Activated CD8-positive, alpha-beta memory T cell treated with anti-CD3 and anti-CD28 coated beads for 1 hour (primary cell): ENCODE results near the gene MYO9B.

Source experiments
- DNase-seq, 2 donors: peaks; one replicate each; pipeline ENCODE4 v3.0.0-alpha.2; 2020; ENCODE audit warnings: low read depth in 1 of 2; ENCODE audit errors: extremely low read depth in 1 of 2

The MYO9B gene

GRCh38 chr19:17235971-17236777 is 160.6 kb downstream of the MYO9B start:
- no peak for DNase-seq

GRCh38 chr19:17236811-17237543 is 161.4 kb downstream of the MYO9B start:
- DNase-seq = no peak

- DNase-seq = no peak
These were observed 162.4 kb downstream of the MYO9B start for GRCh38 chr19:17237747-17238706.

- DNase-seq = no peak
These were observed 164.6 kb downstream of the MYO9B start for GRCh38 chr19:17240062-17240752.

GRCh38 chr19:17240826-17241399 is 165.3 kb downstream of the MYO9B start:
- no peak for DNase-seq

- DNase-seq = no peak
These were observed 167.0 kb downstream of the MYO9B start for GRCh38 chr19:17242431-17243208.

GRCh38 chr19:17243211-17243829 is 167.7 kb downstream of the MYO9B start:
- no peak for DNase-seq

- DNase-seq = no peak
These were observed 168.4 kb downstream of the MYO9B start for GRCh38 chr19:17243830-17244617.

GRCh38 chr19:17244618-17245534 is 169.3 kb downstream of the MYO9B start:
- no peak for DNase-seq

GRCh38 chr19:17245535-17245984 is 170.0 kb downstream of the MYO9B start, which contains the start of gene NR2F6:
NR2F6 (minus strand) TSS chr19:17245919; CDS start chr19:17245220, 699 bp downstream.
- no peak for DNase-seq

- no peak for DNase-seq
These were observed 171.3 kb downstream of the MYO9B start for GRCh38 chr19:17246681-17247425.

GRCh38 chr19:17248011-17248776 is 172.6 kb downstream of the MYO9B start:
- no peak for DNase-seq

GRCh38 chr19:17249887-17250548 is 174.4 kb downstream of the MYO9B start:
- no peak for DNase-seq

GRCh38 chr19:17254636-17255035 is 179.1 kb downstream of the MYO9B start:
- no peak for DNase-seq

- no peak for DNase-seq
These were observed 179.6 kb downstream of the MYO9B start for GRCh38 chr19:17255150-17255621.
